NCI-H774 (cell line): ENCODE results near the gene KHSRP.
A peak's percentile ranks its signal among the peaks of the same experiment; 100 is the strongest.
"Not testable (repeated sequence)": the region's sequence is repeated elsewhere in the genome, so short reads cannot be mapped to it uniquely, and the experiment has no call there.

Experiments used
- DNase-seq: peaks from one replicate; lab custom pipeline; 2025; lab: John Stamatoyannopoulos, UW

Gene KHSRP

DNA sequence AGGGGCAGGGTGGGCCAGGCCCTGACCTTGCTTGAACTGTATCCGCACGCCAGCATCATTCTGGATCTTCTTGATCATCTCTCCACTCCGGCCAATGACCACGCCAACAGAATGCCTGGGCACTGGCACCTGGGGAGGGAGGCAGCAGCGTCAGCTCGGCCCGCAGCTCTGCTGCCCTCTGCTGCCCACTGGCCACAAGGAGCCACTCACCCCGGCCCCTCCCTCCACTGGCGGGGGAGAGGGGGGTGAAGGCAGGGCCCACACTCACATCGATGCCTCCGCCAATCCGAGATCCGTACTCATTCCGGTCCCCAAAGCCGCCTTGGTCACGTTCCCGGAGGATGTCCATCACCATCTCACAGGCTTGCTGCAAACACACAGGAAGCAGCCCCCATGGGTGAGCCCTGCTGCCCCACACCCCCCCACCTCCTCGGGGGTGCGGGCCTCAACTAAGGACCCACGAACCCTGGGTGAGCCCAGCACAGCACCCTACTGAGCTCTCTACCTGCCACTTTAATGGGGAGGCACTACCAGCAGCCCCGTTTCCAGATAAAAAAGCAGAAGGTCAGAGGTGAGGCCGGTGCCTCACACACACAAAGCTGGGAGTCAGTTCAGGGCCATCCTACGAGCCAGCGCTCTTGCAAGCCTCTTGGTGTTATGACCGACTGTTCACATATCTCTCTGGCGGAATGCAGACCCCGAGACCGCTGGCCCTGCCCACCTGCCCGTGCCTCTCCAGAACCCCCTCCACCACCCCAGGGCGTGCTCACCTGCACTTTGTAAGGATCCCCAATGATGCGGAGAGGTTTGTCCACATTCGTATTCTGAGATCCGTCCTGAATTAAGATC lies 6.7 kb downstream of the KHSRP start:
- no peak for DNase-seq

DNA sequence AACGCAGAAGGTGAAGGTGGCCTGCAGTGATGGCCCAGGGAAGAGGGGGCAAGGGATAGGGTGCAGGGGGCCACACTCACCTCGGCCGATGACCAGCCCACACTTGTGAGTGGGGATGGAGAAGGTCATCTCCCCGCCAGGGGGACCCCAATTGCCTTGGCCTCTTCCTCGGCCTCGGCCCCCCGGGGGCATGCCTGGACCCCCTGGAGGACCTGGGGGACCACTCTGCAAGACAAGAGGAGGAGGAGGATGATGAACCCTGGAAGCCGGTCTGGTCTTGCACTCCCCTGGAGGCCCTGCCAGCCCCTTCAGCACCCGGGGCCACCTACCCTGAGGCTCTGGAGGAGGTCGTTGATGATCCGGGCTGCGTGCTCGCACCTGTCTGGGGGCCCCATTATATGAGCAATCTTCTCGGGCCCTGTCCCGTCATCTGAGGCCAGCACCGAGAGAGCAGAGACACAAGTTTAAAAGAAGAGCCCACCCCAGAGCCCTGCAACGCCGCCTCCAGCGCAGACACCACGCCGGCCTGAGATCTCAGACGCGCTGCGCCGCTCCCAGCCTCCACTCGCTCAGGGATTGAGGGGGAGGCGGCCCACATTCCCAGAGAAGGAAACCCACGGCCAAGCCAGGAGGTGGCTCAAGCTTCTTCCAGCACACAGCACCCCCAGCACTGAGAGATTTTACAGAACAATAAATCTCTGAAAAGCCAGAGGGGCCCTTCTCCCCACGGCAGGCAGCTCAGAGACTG lies 7.8 kb downstream of the KHSRP start:
- no peak for DNase-seq

DNA sequence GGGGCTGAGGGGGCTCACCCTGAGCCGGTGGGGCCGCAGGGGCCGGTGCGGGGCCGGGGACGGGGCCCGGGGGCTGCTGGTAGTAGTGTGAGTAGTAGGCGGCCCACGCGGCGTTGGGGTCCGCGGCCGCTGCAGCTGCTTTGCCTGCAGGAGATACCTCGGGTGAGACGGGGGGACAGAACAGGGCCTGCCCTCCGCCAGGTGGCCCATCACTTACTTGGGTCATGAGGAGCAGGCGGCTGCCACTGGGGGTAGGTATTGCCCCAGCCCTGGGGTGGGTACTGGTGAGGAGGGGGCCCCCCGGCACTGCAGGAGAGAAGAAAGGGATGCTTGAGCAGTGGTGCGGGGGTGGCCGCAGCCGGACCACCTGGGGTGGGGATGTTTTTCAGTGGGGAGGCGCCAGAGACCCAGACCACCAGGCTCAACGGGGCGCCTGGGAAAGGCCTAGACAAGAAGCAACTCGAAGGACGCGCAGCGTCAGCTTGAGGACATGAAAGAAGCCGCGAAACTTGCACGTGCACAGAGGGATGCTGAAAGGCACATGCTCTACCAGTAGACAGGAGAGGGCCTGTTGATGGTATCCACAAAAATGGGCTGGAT lies 8.9 kb downstream of the KHSRP start:
- no peak for DNase-seq

- no peak for DNase-seq
Measured at GRCh38 chr19:6414793-6415590, 9.6 kb downstream of the KHSRP start.

- no peak for DNase-seq
Measured at GRCh38 chr19:6413721-6414643, 10.6 kb downstream of the KHSRP start.

GRCh38 chr19:6413291-6413690 lies 11.3 kb downstream of the KHSRP start:
- no peak for DNase-seq

GRCh38 chr19:6412447-6413091 lies 12.0 kb downstream of the KHSRP start:
- peak; percentile 11 for DNase-seq

DNA sequence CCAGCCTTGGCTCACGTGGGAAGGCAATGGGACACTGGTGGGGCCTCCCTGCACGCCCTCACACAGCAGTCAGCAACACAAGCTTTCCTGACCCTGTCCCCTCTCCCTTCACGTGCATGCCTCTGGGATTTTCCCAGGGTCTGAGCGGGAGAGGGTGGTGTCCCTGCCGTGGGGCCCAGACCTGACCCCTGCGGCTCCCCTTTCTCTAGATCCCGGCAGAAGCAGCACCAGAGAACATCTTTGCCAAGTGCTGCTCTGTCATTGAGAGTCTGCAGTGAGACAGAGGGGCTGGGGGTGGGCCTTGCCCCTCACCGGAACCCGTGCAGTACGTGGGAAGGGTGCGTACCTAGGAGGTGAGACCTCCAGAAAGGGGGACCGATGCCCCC lies 12.6 kb downstream of the KHSRP start:
- DNase-seq, result no peak

DNA sequence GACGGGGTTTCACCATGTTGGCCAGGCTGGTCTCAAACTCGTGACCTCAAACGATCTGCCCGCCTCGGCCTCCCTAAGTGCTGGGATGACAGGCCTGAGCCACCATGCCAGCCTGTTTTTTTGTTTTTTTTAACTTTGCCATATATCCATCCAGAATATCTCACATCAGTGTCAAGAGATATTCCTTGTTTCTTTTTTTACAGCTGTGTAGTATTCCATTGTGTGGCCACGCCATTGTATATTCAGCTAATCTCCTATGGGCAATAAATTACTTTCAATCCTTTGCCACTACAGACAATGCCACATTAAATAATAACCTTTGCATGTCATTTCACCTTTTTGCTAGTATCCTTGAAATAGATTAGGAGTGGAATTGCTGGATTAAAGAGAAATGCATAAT lies 15.3 kb downstream of the KHSRP start:
- no peak for DNase-seq

DNA sequence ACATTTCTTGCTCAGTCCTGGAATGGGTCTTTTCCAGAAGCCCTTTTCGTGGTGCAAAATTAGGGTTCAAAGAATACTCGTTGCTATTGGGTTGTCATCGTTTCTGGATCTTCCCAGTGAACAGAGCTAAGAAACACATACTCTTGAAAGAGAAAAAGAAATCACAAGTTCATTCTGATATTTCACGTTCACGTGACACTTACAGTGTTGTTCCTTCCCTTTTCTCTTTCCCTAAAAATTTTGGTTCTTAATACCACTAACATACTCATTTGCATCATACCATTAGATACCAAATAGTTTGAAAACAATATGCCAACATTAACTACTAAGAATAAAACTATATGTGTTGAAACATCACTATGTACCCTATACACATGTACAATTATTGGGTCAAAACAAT lies 18.2 kb downstream of the KHSRP start:
- no peak for DNase-seq

GRCh38 chr19:6402837-6403608 lies 21.6 kb downstream of the KHSRP start:
- no peak for DNase-seq

DNA sequence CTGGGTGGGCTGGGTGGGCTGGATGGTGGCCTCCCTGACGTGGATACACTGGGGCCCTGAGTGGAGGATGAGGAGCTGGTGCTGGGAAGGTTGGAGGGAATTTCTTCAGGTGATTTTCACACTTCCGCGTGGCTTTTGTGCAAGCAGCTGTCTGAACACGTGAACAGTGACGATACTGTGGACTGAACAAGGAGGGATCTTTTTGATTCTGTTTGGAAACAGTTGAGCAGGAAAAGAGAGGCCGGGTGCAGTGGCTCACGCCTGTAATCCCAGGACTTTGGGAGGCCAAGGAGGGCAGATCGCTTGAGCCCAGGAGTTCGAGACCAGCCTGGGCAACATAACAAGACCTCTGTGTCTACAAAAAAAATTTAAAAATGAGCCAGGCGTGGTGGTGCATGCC lies 22.6 kb downstream of the KHSRP start:
- DNase-seq, result no peak

GRCh38 chr19:6400062-6400944 lies 24.3 kb downstream of the KHSRP start:
- DNase-seq, result not testable (repeated sequence)

DNA sequence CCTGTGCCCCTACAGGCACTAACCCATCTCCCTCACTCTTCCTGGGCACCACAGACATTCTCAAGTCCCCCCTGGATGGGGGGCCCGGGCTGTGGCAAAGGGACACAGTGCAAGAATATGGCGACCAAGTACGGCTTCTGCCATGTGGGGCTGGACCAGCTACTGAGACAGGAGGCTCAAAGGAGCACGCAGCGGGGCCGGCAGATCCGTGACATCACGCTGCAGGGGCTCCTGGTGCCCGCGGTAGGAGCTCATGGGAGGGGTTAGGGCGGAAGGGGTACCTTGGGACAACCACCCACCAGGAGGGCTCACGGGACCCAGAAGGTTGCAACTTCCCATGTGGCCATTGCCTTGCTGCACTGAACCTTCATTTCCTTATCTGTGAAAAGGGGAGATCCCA lies 28.3 kb downstream of the KHSRP start:
- DNase-seq, result no peak

DNA sequence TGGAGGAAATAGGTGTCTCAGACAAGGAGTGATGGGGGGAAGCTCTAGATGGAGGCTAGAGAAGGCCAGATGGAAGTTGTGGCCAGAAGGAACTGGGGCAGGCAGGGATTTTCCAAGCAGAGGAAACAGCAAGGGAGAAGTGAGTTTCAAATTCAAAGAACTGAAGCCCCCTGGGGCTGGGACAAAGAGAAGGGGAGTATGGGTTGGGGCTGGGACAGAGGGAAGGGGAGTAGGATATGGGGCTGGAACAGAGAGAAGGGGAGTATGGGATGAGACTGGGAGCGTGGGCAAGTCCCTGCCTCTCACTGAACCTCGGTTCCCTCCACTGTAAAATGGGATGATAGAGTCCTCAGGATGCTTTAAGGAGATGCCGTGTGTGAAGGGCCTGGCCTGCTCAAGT lies 29.8 kb downstream of the KHSRP start:
- no peak for DNase-seq

- DNase-seq, result no peak
Measured at GRCh38 chr19:6393983-6394412, 30.6 kb downstream of the KHSRP start.

DNA sequence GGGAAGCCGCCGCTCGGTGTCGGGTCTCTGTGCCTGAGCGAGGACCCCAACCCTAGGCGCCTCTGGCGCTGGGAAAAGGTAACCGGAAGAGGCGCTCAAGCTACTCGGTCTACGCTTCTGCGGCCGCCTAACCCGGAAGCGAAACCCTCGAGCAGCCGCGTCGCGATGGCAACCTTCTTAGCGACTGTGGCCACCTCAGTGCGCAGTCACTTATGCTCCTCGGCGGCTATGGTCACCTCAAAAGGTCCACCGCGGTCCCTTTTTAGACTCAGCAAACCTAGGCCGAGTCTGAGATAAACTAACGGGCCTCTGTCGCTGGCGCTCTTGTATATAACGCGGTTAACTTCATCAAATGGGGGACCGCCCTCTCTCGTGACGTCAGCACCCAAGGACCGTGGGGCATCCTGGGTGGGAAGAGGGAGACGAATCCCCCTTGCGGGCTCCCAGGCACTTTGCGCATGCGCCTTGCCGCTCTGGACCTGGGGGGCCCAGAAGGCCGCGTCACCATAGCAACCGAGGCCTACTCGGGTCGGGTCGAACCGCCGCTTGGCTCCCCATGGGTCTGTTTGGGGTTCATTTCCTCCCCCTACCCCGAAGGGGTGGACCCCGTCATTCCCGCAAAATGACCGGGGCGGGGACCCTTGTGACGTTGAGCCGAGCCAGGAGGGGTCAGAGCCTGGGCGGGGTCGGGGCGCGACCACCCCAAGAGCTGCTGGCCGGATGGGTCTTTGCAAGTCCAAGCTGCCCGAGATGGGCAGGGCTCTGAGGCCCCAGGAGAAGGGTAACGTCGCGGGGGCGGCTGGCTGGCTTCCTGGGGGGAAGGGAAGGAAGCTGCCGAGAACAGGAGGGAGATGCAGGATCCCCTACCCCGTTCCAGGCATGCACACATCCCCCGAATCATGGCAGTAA lies 31.3 kb downstream of the KHSRP start, which contains the start of gene GTF2F1:
Gene GTF2F1, minus strand, starts transcription at position 91 of the 909 bp plus-strand sequence. CDS start 169 bp downstream, outside the sequence.
- DNase-seq, result peak; percentile 94
